Tibial artery (tissue), 4 donors: ENCODE measurements around the gene TIMM23.

Source experiments
- DNase-seq, 2 donors: peaks; one replicate each; pipeline ENCODE4 v3.0.0-alpha.2; 2019
- H3K27ac ChIP-seq, 2 donors: fragments of 200-600 bp; sonication (generic) in 1 of 2; 1 replicate in 1 of 2; 2 replicates in 1 of 2; pipeline ENCODE4 v1.5.1; 2018 to 2019; ENCODE audit warnings: mild to moderate bottlenecking in 1 of 2
- H3K27me3 ChIP-seq, 2 donors: fragments of 200-600 bp; sonication (generic) in 1 of 2; one replicate each; pipeline versions ENCODE4 v1.5.1 to v1.6.0; 2016 to 2019
- H3K36me3 ChIP-seq, 3 donors: fragments of 200-600 bp; sonication (generic) in 2 of 3; one replicate each; pipeline ENCODE4 v1.5.1; 2016 to 2019; ENCODE audit warnings: mild to moderate bottlenecking in 2 of 3
- H3K4me1 ChIP-seq, 4 donors: fragments of 200-600 bp; sonication (generic) in 2 of 4; 1 replicate in 3 of 4; 2 replicates in 1 of 4; pipeline ENCODE4 v1.5.1; 2016 to 2019
- H3K4me3 ChIP-seq, 2 donors: fragments of 200-600 bp; sonication (generic) in 1 of 2; 1 replicate in 1 of 2; 2 replicates in 1 of 2; pipeline ENCODE4 v1.5.1; 2018 to 2019; ENCODE audit warnings: mild to moderate bottlenecking in 2 of 2
- H3K9me3 ChIP-seq, 3 donors: fragments of 200-600 bp; sonication (generic) in 1 of 3; one replicate each; pipeline ENCODE4 v1.5.1; 2016 to 2019
- CTCF ChIP-seq, 2 experiments: fragments of 200-600 bp in 1 of 2; fragments of 450-650 bp in 1 of 2; IDR thresholded peaks; one replicate each; pipeline ENCODE4 v1.5.1; 2017 to 2019; ENCODE audit warnings: antibody characterized with exemption in 2 of 2, mild to moderate bottlenecking in 1 of 2, moderate library complexity in 1 of 2
- intact Hi-C: fragments of 100-400 bp; cut with DNase I; formaldehyde crosslinking; loops from one replicate; pipeline ENCODE4 v1.15.0; 2023; ENCODE audit warnings: low total_unique reads

Gene TIMM23

GRCh38 chr10:46019177-46019528, 46.9 kb downstream of the TIMM23 start:
- H3K27me3 ChIP-seq = no peaks in the 10 kb centered on the region
- no peak overlapping the region for H3K4me3 ChIP-seq
- peaks cover 0 to 58% (median 29%) of the 10 kb centered on the region in 4 donors for H3K4me1 ChIP-seq
- DNase-seq = no peak
- H3K9me3 ChIP-seq = no peaks in the 10 kb centered on the region
- TF ChIP-seq CTCF (IDR thresholded peaks at IDR 0.05) = no peak
- peaks cover 9 to 15% (median 13%) of the 10 kb centered on the region in 3 donors for H3K36me3 ChIP-seq
- H3K27ac ChIP-seq = no peak overlapping the region
- intact Hi-C loops = no loop called here

GRCh38 chr10:46019569-46020343, 47.5 kb downstream of the TIMM23 start:
- Histone ChIP-seq H3K36me3 (peaks cover 3 to 9% (median 7%) of the 10 kb centered on the region in 3 donors), H3K4me3 (no peak overlapping the region), H3K9me3 (no peaks in the 10 kb centered on the region), H3K27ac (no peak overlapping the region), H3K27me3 (no peaks in the 10 kb centered on the region), H3K4me1 (peaks cover 0 to 63% (median 31%) of the 10 kb centered on the region in 4 donors)
- no peak for TF ChIP-seq CTCF (IDR thresholded peaks at IDR 0.05)
- intact Hi-C loops = no loop called here
- DNase-seq = peak in 1 of 2 donors; percentile 30

- Histone ChIP-seq H3K4me1 (peaks cover 0 to 67% (median 32%) of the 10 kb centered on the region in 4 donors), H3K36me3 (peaks cover 0 to 6% (median 1%) of the 10 kb centered on the region in 3 donors), H3K9me3 (no peaks in the 10 kb centered on the region), H3K4me3 (no peak overlapping the region), H3K27me3 (no peaks in the 10 kb centered on the region), H3K27ac (no peak overlapping the region)
- intact Hi-C loops = no loop called here
- DNase-seq = no peak
- no peak for TF ChIP-seq CTCF (IDR thresholded peaks at IDR 0.05)
Measured at GRCh38 chr10:46020344-46020657, 48.0 kb downstream of the TIMM23 start.

- TF ChIP-seq CTCF (IDR thresholded peaks at IDR 0.05) = peak in 1 of 2 experiments; percentile 9
- Histone ChIP-seq H3K27ac (peak overlapping the region; percentile 76 to 80), H3K27me3 (no peaks in the 10 kb centered on the region), H3K9me3 (no peaks in the 10 kb centered on the region), H3K4me1 (peaks cover 0 to 77% (median 55%) of the 10 kb centered on the region in 4 donors), H3K4me3 (peak overlapping the region; percentile 56 to 74), H3K36me3 (no peaks in the 10 kb centered on the region)
- peak; percentile 89 to 95 for DNase-seq
- intact Hi-C loops = no loop called here
Measured at GRCh38 chr10:46022978-46023702, 50.9 kb downstream of the TIMM23 start.

GRCh38 chr10:46024948-46025347, 52.7 kb downstream of the TIMM23 start:
- Histone ChIP-seq H3K27ac (no peak overlapping the region), H3K9me3 (no peaks in the 10 kb centered on the region), H3K36me3 (no peaks in the 10 kb centered on the region), H3K4me1 (peaks cover 0 to 80% (median 58%) of the 10 kb centered on the region in 4 donors), H3K27me3 (no peaks in the 10 kb centered on the region), H3K4me3 (no peak overlapping the region)
- TF ChIP-seq CTCF (IDR thresholded peaks at IDR 0.05) = no peak
- intact Hi-C loops = no loop called here
- no peak for DNase-seq
